ENCODE data around the gene EHBP1L1. TPM values are rescaled to one million over a fixed set of nuclear protein-coding genes. Genes with fewer than 3 reads are reported as not detected.

The EHBP1L1 gene
- total and polyA plus RNA-seq, 2 of the 13 experiments (the other 11 are each of a cell fraction or from before 2014, with no cell fraction given) = 8.3 to 10.6 TPM

- TF ChIP-seq MXD3 (CRISPR knock-in tag; IDR thresholded peaks at IDR 0.05) (no peak), THAP7 (CRISPR knock-in tag; IDR thresholded peaks at IDR 0.05) (no peak), PAWR (CRISPR knock-in tag; IDR thresholded peaks at IDR 0.05; ENCODE audit: borderline replicate concordance) (no peak), ZNF230 (CRISPR knock-in tag; IDR thresholded peaks at IDR 0.05) (no peak), EP300 (IDR thresholded peaks at IDR 0.05; ENCODE audit: low read depth in 2 of 2, low read length in 2 of 2) (peak in 1 of 2 experiments; percentile 34; a peak in 2 of 4 replicates), EP300 (CRISPR knock-in tag; IDR thresholded peaks at IDR 0.05; ENCODE audit: borderline replicate concordance) (no peak), ZBTB8A (CRISPR knock-in tag; IDR thresholded peaks at IDR 0.05; ENCODE audit: borderline replicate concordance, low read depth) (no peak), CHD2 (IDR thresholded peaks at IDR 0.05; ENCODE audit: low read depth, low read length) (no peak), SRSF4 (IDR thresholded peaks at IDR 0.05; ENCODE audit: low read depth, low read length, poor library complexity, severe bottlenecking) (no peak), ETV6 (CRISPR knock-in tag; conservative IDR thresholded peaks at IDR 0.05) (no peak), ZNF292 (CRISPR knock-in tag; IDR thresholded peaks at IDR 0.05; ENCODE audit: borderline replicate concordance, low read depth) (no peak; the same call in 1 of the 2 replicates), SAP130 (CRISPR knock-in tag; IDR thresholded peaks at IDR 0.05; ENCODE audit: low read depth) (peak; percentile 63), ATF1 (CRISPR knock-in tag; IDR thresholded peaks at IDR 0.05) (no peak), THAP11 (CRISPR knock-in tag; IDR thresholded peaks at IDR 0.05) (peak; percentile 40; the same call in 1 of the 2 replicates), NCOR1 (IDR thresholded peaks at IDR 0.05; ENCODE audit: borderline replicate concordance, low read length) (peak; percentile 83), ZNF124 (CRISPR knock-in tag; IDR thresholded peaks at IDR 0.05) (no peak), RBFOX2 (IDR thresholded peaks at IDR 0.05; ENCODE audit: low read depth, low read length) (peak; percentile 66), FOSL2 (CRISPR knock-in tag; IDR thresholded peaks at IDR 0.05) (peak; percentile 59), NR2F1 (CRISPR knock-in tag; IDR thresholded peaks at IDR 0.05) (peak; percentile 95 to 98), MTERF4 (CRISPR knock-in tag; IDR thresholded peaks at IDR 0.05) (no peak), ZNF740 (CRISPR knock-in tag; IDR thresholded peaks at IDR 0.05) (no peak)
- TF ChIP-seq, protein P1, sequence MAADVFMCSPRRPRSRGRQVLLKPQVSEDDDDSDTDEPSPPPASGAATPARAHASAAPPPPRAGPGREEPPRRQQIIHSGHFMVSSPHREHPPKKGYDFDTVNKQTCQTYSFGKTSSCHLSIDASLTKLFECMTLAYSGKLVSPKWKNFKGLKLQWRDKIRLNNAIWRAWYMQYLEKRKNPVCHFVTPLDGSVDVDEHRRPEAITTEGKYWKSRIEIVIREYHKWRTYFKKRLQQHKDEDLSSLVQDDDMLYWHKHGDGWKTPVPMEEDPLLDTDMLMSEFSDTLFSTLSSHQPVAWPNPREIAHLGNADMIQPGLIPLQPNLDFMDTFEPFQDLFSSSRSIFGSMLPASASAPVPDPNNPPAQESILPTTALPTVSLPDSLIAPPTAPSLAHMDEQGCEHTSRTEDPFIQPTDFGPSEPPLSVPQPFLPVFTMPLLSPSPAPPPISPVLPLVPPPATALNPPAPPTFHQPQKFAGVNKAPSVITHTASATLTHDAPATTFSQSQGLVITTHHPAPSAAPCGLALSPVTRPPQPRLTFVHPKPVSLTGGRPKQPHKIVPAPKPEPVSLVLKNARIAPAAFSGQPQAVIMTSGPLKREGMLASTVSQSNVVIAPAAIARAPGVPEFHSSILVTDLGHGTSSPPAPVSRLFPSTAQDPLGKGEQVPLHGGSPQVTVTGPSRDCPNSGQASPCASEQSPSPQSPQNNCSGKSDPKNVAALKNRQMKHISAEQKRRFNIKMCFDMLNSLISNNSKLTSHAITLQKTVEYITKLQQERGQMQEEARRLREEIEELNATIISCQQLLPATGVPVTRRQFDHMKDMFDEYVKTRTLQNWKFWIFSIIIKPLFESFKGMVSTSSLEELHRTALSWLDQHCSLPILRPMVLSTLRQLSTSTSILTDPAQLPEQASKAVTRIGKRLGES (CRISPR knock-in tag; IDR thresholded peaks at IDR 0.05; ENCODE audit: borderline replicate concordance) = no peak
- TF ChIP-seq, protein P2, sequence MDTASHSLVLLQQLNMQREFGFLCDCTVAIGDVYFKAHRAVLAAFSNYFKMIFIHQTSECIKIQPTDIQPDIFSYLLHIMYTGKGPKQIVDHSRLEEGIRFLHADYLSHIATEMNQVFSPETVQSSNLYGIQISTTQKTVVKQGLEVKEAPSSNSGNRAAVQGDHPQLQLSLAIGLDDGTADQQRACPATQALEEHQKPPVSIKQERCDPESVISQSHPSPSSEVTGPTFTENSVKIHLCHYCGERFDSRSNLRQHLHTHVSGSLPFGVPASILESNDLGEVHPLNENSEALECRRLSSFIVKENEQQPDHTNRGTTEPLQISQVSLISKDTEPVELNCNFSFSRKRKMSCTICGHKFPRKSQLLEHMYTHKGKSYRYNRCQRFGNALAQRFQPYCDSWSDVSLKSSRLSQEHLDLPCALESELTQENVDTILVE (CRISPR knock-in tag; IDR thresholded peaks at IDR 0.05) = 0 out of 2 replicates have a peak, but pooled peaks have one; percentile 21
Measured at GRCh38 chr11:65551572-65552387, 24.1 kb upstream of the EHBP1L1 start (continued).

Data from HepG2 (cell line).